Ammon's horn (tissue), 1 donor: ENCODE data around the gene IQCB1.
A peak's percentile ranks its signal among the peaks of the same experiment; 100 is the strongest.
"Not testable (repeated sequence)": the region's sequence is repeated elsewhere in the genome, so short reads cannot be mapped to it uniquely, and the experiment has no call there.

ENCODE experiments used
- DNase-seq: peaks from one replicate; pipeline ENCODE4 v3.0.0-alpha.2; 2016; ENCODE audit warnings: low spot score

IQCB1 gene

GRCh38 chr3:121748680-121749275 is 86.1 kb downstream of the IQCB1 start:
- no peak for DNase-seq

- DNase-seq = no peak
Measured at GRCh38 chr3:121747976-121748375, 86.9 kb downstream of the IQCB1 start.

GRCh38 chr3:121743106-121743505 is 91.8 kb downstream of the IQCB1 start:
- not testable (repeated sequence) for DNase-seq

- DNase-seq = no peak
Measured at GRCh38 chr3:121740896-121741295, 94.0 kb downstream of the IQCB1 start.

- DNase-seq = no peak
Measured at GRCh38 chr3:121739902-121740301, 95.0 kb downstream of the IQCB1 start.

GRCh38 chr3:121737644-121738043 is 97.2 kb downstream of the IQCB1 start:
- no peak for DNase-seq

GRCh38 chr3:121736112-121736511 is 98.7 kb downstream of the IQCB1 start:
- no peak for DNase-seq

GRCh38 chr3:121735047-121735696 is 99.7 kb downstream of the IQCB1 start:
- DNase-seq = no peak

GRCh38 chr3:121730940-121731687 is 103.7 kb downstream of the IQCB1 start:
- DNase-seq = peak; percentile 3

- peak; percentile 46 for DNase-seq
Measured at GRCh38 chr3:121724130-121724529, 110.7 kb downstream of the IQCB1 start.

GRCh38 chr3:121723485-121723884 is 111.4 kb downstream of the IQCB1 start:
- no peak for DNase-seq

- DNase-seq = no peak
Measured at GRCh38 chr3:121722411-121722810, 112.4 kb downstream of the IQCB1 start.

- no peak for DNase-seq
Measured at GRCh38 chr3:121720163-121720562, 114.7 kb downstream of the IQCB1 start.
